Measurements from ENCODE around the gene PLCL2. TPM values are rescaled to one million over a fixed set of nuclear protein-coding genes. Genes with fewer than 3 reads are reported as not detected.

PLCL2 gene
- total RNA-seq, 1 experiment from 2014 or later, result 32.1 TPM

DNA sequence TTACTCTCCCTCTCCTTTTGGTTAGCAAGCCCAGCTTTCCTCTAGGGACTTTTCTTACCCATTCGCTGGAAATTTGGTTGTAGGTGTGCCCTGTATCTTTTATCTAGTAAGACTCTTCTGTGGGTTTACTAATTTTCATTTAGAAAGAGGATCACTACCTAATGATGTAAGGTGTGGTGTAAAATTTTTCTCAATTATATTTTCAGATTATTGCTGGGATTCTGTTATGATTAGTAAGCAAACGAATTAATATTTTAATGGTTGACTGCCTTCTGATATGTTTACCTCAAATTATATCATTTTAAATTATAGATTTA lies 28.5 kb downstream of the PLCL2 start:
- Histone ChIP-seq H3K9ac (ENCODE audit: extremely low read depth, insufficient read length, low read length) (no peak overlapping the region), H3K23me2 (ENCODE audit: insufficient read length, low read depth, low read length, poor library complexity, severe bottlenecking) (no peaks in the 10 kb centered on the region), H2BK5ac (ENCODE audit: insufficient read length, low read length) (no peak overlapping the region), H3K23ac (ENCODE audit: insufficient read length, low read depth, low read length) (no peak overlapping the region), H3K79me2 (ENCODE audit: insufficient read depth, low read length) (no peaks in the 10 kb centered on the region), H2AK5ac (ENCODE audit: insufficient read length, low read length) (no peak overlapping the region), H3K27me3 (ENCODE audit: insufficient read depth, low read length) (no peaks in the 10 kb centered on the region), H4K5ac (ENCODE audit: insufficient read length, low read depth, low read length) (no peak overlapping the region), H3K4me1 (ENCODE audit: insufficient read depth, low read length) (no peaks in the 10 kb centered on the region; the same call in 1 of the 2 replicates), H3K9me3 (ENCODE audit: control insufficient read depth, low read depth, low read length) (no peaks in the 10 kb centered on the region), H4K20me1 (ENCODE audit: control insufficient read depth, insufficient read depth, insufficient read length) (no peaks in the 10 kb centered on the region), H3K79me1 (ENCODE audit: insufficient read depth, low read depth, low read length, poor library complexity, severe bottlenecking) (no peaks in the 10 kb centered on the region), H3K4ac (ENCODE audit: low read depth, low read length) (no peak overlapping the region), H3K56ac (ENCODE audit: insufficient read length, low read depth, low read length) (no peak overlapping the region), H3K4me2 (ENCODE audit: insufficient read depth, insufficient read length, low read length) (no peak overlapping the region), H3K18ac (ENCODE audit: insufficient read length, low read depth, low read length) (no peak overlapping the region), H2AFZ (ENCODE audit: low read length) (no peak overlapping the region), H2BK15ac (ENCODE audit: low read depth, low read length) (no peak overlapping the region), H2BK20ac (ENCODE audit: low read depth, low read length, poor library complexity, severe bottlenecking) (no peak overlapping the region), H3K14ac (ENCODE audit: insufficient read depth, low read length) (no peak overlapping the region), H4K8ac (replicated peaks; ENCODE audit: insufficient read length, low read depth, low read length) (no peak overlapping the region), H2BK120ac (ENCODE audit: low read depth, low read length, poor library complexity, severe bottlenecking) (no peak overlapping the region), H4K91ac (ENCODE audit: insufficient read length, low read depth, low read length) (no peak overlapping the region), H3K27ac (ENCODE audit: insufficient read length, low read depth, low read length) (no peak overlapping the region), H3T11ph (ENCODE audit: low read length) (no peak overlapping the region), H2BK12ac (ENCODE audit: insufficient read length, low read depth, low read length) (no peak overlapping the region)
- TF ChIP-seq, protein P1, sequence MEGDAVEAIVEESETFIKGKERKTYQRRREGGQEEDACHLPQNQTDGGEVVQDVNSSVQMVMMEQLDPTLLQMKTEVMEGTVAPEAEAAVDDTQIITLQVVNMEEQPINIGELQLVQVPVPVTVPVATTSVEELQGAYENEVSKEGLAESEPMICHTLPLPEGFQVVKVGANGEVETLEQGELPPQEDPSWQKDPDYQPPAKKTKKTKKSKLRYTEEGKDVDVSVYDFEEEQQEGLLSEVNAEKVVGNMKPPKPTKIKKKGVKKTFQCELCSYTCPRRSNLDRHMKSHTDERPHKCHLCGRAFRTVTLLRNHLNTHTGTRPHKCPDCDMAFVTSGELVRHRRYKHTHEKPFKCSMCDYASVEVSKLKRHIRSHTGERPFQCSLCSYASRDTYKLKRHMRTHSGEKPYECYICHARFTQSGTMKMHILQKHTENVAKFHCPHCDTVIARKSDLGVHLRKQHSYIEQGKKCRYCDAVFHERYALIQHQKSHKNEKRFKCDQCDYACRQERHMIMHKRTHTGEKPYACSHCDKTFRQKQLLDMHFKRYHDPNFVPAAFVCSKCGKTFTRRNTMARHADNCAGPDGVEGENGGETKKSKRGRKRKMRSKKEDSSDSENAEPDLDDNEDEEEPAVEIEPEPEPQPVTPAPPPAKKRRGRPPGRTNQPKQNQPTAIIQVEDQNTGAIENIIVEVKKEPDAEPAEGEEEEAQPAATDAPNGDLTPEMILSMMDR (conservative IDR thresholded peaks at IDR 0.05), result no peak
- Mint-ChIP-seq H3K36me3 (ENCODE audit: insufficient read depth in 1 of 3, low read depth in 3 of 3) (no peaks in the 10 kb centered on the region), H3K27ac (no peak overlapping the region), H3K4me3 (no peak overlapping the region), H3K4me1 (peaks cover 37 to 40% of the 10 kb centered on the region in 2 experiments), H3K9me3 (no peaks in the 10 kb centered on the region), H3K27me3 (ENCODE audit: low read depth) (no peaks in the 10 kb centered on the region)
- DNase-seq, result no peak
- no CpG with 5 or more reads among the region's 2 CpGs for WGBS (ENCODE audit: extremely low coverage, insufficient read length, low lambda C conversion rate)
